Activated CD8-positive, alpha-beta memory T cell treated with anti-CD3 and anti-CD28 coated beads for 48 hours (primary cell): Measurements from ENCODE around the gene PNLIPRP2.

ENCODE experiments used
- DNase-seq, 3 experiments: peaks; one replicate each; pipeline ENCODE4 v3.0.0-alpha.2; 2020; ENCODE audit warnings: low read depth in 2 of 3, low spot score in 2 of 3

Gene PNLIPRP2

GRCh38 chr10:116654816-116655215 lies 34.1 kb downstream of the PNLIPRP2 start:
- DNase-seq = no peak

DNA sequence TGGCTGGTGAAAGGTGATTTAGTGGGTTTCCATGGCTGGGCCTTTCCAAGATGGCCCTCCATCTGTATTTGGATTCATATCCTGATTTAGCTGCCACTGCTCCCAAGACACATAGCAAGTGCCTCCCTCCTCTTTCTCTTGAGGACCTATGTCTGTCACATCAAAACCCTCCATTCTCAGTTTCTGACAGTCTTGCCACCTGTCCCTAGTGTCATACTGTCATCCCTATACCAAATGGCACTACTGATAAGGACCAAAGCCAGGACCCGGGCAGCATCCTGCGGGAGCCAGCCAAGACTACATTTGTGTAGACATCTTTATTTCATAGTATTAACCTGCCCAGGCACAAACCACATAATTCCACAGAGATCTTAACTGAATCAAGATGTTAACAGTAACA lies 34.8 kb downstream of the PNLIPRP2 start:
- no peak for DNase-seq

- DNase-seq = no peak
Measured at GRCh38 chr10:116656044-116656443, 35.3 kb downstream of the PNLIPRP2 start.

GRCh38 chr10:116657863-116658551 lies 37.3 kb downstream of the PNLIPRP2 start:
- DNase-seq = no peak

DNA sequence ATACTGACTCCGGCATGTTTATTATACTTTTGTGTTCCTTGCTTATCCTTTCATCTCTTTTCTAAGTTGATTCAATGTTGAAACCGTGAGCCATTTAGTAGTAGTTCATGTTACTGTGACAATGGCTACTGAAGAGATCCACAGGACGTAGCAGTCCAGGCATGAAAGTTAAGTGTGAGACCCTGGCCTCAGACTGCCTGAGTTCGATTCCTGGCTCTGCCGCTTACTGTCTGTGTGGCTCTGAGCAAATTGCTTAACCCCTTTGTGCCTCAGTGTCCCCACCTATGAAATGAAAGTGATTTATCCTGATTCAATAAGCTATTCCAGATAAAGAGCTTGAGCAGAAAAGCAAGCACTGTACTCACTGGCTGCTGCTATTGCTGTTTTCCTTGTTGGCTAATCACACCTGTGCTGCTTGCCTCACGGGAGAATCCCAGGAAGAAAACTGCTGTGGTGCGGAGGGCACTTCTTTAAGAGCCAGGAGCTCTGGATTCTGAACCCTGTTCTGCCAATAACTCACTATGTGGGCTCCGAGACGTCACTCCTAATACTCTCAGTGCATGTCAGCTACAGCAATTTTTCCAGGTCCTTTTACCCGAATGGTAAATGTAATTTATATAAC lies 38.4 kb downstream of the PNLIPRP2 start:
- no peak for DNase-seq

GRCh38 chr10:116660860-116661259 lies 40.1 kb downstream of the PNLIPRP2 start:
- no peak for DNase-seq

DNA sequence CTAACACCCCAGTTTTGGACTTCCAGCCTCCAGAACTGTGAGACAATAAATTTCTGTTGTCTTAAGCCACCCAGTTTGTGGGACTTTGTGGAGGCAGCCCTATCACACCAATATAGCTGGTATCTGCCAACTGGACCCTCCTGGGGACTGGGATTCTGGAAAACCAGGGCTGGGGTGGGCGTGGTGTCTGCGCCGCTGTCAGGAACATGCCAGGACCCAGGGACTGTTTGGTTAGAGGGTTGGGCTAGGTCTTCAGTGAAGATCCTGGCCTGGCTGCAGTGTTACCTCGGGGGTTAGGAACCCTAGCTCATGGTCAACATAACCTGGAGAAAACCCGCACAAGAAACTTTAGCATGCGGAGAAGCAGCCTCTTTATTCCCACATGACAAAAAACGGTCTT lies 42.6 kb downstream of the PNLIPRP2 start:
- no peak for DNase-seq

GRCh38 chr10:116664631-116665030 lies 43.9 kb downstream of the PNLIPRP2 start:
- DNase-seq = no peak

GRCh38 chr10:116665541-116666125 lies 44.9 kb downstream of the PNLIPRP2 start:
- DNase-seq = no peak

- DNase-seq = no peak
Measured at GRCh38 chr10:116667484-116667883, 46.7 kb downstream of the PNLIPRP2 start.

DNA sequence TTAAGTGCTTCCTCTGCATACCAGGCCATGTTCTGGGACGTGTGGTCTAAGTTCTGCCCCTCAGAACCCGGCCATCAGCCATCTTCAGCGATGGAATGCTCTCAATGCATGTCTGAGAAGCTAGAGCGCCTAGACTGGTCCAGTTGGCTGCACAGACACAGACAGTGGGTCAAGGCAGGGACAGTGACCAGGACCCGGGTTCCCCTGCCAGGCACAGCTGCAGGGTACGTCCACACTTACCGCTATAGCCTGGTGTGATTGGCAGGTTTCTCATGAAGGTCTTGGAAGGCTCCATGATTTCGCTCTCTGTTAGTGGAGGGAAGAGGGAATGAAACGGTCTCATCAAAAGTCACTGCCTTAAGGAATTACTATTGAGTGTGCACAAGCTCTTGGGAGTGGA lies 47.3 kb downstream of the PNLIPRP2 start:
- DNase-seq = no peak

- DNase-seq = no peak
Measured at GRCh38 chr10:116668446-116668845, 47.7 kb downstream of the PNLIPRP2 start.

DNA sequence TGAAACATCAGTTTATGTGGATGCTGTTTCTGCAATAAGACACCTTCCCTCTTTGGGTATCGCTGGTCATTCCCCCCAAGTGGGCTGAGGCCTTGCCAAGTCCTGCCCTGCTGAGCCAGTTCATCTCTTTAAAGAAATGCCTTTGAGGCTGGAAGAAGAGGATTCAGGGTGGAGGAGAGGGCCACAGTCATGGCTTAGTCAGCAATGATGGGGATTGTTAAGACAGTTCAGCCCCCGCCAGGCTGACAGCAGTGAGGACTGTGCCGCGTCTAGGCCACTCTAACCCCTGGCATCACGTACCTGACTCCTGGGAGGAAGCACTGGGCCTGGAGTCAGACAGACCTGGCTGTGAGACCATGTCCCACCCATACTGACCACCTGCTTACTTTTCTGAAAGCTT lies 48.3 kb downstream of the PNLIPRP2 start:
- DNase-seq = no peak

DNA sequence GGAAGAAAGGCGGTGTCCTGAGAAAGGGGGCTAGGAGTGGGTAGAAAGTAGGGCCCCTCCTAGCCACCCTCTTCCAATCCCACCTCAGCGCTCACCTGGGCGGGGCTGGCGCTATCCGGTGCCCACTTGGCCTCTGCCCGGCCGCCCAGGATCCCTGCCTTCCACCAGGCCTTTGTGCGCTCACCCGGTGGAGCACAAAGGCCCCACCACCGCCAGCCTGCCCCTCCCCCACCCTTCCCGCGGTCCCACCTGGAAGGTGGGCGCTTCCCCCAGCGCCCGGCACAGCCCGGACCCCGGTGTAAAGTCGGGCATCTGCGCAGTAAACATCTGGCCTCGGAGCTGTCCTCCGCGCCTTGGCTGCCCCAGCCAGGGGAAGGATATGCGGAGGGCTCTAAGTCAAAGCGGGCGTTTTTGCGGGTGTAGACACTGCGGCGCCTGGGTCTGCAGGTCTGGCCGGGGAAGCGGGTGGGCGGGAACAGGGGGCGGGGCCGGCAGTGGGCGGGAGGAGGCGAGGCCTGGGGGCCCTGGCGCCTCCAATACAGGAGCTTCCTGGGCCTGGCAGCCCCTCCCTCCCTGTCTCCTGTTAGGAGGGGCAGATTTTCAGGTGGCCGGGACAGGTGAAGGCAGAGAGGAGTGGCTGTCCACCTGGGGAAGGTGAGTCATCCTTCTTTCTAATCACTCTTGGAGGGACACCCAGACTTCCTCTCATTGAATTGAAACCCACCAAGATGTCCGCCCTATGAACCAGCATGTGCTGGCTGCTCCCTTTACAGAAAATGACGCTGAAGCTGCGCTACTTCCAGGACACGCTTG lies 49.3 kb downstream of the PNLIPRP2 start:
- no peak for DNase-seq

- no peak for DNase-seq
Measured at GRCh38 chr10:116670706-116671105, 50.0 kb downstream of the PNLIPRP2 start.

GRCh38 chr10:116671274-116671926 lies 50.6 kb downstream of the PNLIPRP2 start:
- no peak for DNase-seq

GRCh38 chr10:116672891-116673290 lies 52.1 kb downstream of the PNLIPRP2 start:
- DNase-seq = no peak

DNA sequence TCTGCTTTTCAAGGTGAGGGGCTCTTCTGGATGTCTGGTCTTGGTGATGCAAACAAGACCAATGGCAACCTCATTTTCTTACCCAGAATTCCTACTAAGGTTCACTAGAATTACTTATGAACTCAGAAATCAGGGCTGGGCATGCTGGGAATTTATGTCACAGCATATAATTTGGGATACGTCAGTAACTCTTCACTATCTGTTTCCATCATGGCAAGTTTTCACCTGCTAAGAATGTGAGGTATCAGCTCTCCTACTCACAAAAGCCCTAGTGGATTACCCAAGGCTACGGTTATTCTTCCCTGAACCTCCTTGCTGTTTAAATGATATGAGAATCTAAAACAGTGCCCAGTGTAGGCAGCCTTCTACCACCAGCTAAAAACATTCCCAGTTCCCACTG lies 53.1 kb downstream of the PNLIPRP2 start:
- no peak for DNase-seq

GRCh38 chr10:116674901-116675423 lies 54.2 kb downstream of the PNLIPRP2 start:
- no peak for DNase-seq

DNA sequence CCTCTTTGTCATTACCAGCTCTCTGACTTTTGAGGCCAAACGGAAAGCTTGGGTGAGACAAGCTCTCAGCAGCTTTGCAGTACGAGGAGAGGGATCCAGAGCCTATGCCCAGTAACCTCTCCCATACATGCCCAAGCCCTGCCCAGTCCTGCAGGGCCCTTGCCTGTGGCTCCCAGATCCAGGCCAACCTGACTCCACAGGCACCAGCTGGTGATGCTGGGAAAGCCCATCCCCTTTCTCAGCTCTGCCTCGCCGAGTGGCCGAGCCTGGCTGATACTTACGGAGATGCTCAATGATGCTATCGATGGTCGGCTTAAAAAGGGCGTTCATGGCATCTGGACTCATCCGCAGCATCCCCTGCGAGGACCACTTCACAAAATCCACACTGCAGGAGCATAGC lies 55.4 kb downstream of the PNLIPRP2 start:
- DNase-seq = no peak

DNA sequence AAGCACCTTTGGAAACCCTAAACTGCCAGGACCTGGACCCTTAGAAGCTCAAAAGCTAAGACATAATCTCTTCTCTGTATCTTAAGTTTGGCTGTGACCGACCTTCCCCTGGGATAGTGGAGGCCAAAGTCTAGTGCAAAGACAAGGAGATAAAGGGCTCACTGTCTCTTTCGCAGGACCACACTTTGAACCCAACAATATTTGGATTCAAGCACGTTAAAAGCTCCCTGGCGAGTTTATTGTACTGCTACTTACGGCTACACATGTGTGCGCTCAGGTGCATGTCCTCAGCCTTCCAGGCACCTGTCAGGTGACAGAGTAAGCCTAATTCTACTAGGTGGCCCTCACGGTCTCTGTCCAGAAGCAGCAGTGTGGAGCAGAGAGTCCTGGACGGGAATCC lies 55.9 kb downstream of the PNLIPRP2 start:
- no peak for DNase-seq
